D721Med (cell line): ENCODE measurements around the gene AQP1.

Experiments used
- DNase-seq: peaks from one replicate; pipeline ENCODE4 v3.0.0; 2011; ENCODE audit warnings: low spot score; ENCODE audit not compliant: insufficient read length
- FAIRE-seq: peaks from 2 replicates; lab custom pipeline; 2011; peaks lifted over from hg19 to GRCh38; lab: Jason Lieb, UNC
- TF ChIP-seq, protein P1 (sequence below): IDR thresholded peaks from 2 replicates; pipeline ENCODE4 v1.5.1; 2012; ENCODE audit warnings: mild to moderate bottlenecking, control low read depth; ENCODE audit not compliant: insufficient read depth; ENCODE audit errors: missing control alignments

The AQP1 gene

DNA sequence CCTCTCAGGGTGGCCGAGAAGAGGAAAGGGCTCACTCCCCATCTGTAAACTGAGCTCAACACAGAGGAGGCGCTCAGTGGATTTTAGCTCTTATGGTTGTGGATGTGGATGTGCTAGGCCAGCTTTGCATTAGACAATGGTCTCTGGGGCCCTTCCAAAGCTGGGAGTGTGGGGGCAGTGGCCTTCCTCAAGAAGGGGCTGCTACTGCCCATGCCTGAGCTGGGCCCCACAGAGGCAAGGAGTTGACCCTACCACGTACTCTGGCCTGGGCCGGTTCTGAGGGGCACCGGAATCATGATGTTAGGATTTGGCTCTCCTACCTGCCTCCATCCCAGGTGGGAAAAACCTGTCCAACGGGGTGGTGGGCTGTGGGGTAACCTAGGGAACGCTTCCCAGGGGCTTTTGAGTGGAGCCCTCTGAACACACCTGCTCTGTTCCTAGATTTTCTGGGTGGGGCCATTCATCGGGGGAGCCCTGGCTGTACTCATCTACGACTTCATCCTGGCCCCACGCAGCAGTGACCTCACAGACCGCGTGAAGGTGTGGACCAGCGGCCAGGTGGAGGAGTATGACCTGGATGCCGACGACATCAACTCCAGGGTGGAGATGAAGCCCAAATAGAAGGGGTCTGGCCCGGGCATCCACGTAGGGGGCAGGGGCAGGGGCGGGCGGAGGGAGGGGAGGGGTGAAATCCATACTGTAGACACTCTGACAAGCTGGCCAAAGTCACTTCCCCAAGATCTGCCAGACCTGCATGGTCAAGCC is 11.5 kb downstream of the AQP1 start:
- DNase-seq (peak; percentile 6), FAIRE-seq (no peak)
- TF ChIP-seq, protein P1, sequence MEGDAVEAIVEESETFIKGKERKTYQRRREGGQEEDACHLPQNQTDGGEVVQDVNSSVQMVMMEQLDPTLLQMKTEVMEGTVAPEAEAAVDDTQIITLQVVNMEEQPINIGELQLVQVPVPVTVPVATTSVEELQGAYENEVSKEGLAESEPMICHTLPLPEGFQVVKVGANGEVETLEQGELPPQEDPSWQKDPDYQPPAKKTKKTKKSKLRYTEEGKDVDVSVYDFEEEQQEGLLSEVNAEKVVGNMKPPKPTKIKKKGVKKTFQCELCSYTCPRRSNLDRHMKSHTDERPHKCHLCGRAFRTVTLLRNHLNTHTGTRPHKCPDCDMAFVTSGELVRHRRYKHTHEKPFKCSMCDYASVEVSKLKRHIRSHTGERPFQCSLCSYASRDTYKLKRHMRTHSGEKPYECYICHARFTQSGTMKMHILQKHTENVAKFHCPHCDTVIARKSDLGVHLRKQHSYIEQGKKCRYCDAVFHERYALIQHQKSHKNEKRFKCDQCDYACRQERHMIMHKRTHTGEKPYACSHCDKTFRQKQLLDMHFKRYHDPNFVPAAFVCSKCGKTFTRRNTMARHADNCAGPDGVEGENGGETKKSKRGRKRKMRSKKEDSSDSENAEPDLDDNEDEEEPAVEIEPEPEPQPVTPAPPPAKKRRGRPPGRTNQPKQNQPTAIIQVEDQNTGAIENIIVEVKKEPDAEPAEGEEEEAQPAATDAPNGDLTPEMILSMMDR = no peak

- TF ChIP-seq, protein P1 = no peak
- FAIRE-seq (no peak), DNase-seq (no peak)
Measured at GRCh38 chr7:30923774-30924413, 12.2 kb downstream of the AQP1 start.

DNA sequence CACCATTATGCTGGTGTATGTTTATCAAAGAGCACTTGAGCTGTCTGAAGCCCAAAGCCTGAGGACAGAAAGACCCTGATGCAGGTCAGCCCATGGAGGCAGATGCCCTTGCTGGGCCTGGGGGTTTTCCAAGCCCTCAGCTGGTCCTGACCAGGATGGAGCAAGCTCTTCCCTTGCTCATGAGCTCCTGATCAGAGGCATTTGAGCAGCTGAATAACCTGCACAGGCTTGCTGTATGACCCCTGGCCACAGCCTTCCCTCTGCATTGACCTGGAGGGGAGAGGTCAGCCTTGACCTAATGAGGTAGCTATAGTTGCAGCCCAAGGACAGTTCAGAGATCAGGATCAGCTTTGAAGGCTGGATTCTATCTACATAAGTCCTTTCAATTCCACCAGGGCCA is 13.0 kb downstream of the AQP1 start:
- DNase-seq = no peak
- FAIRE-seq = no peak
- TF ChIP-seq, protein P1 = no peak

- TF ChIP-seq, protein P1 = no peak
- DNase-seq (no peak), FAIRE-seq (no peak)
Measured at GRCh38 chr7:30925117-30925516, 13.5 kb downstream of the AQP1 start.

DNA sequence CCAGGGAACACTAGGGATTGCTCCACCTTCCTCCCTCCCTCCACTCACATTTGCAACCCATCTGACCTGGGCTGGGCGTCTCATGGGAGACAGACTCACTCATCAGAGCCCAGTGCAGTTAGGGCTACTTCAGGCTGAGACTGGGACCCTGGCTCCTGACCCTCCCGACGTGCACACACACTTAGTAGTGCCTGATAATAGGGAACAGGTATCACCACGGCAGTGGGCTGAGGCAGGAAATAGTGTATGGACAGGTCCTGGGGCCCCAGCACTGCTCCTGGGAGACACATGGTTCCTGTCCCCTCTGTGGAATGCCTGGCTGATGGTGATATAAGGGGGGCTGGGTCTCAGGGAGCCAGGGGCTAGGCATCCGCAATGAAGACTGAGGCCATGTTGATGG is 14.3 kb downstream of the AQP1 start:
- TF ChIP-seq, protein P1 = no peak
- DNase-seq = peak; percentile 5
- no peak for FAIRE-seq

GRCh38 chr7:30926313-30926712 is 14.7 kb downstream of the AQP1 start:
- TF ChIP-seq, protein P1 = no peak
- no peak for DNase-seq
- no peak for FAIRE-seq

DNA sequence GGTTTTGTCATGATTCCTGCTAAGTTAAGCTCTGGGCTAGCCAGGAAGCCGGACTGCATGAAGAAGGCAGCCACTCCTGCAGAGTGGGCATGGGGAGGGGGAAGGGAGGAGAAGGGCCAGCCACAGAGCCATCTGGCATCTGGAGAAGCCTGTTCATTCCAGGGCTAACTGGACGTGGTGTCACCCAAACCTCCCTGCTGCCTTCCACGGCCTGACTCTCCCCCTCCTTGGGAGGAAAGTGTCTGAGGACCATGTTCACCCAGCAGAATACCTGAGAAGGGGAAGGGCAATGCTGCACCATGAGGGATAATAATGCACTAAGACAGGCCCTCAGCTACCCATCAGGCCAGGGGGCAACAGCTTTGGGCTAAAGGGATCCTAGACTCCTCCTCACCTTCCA is 15.4 kb downstream of the AQP1 start:
- peak; percentile 12 for DNase-seq
- no peak for FAIRE-seq
- TF ChIP-seq, protein P1 = no peak
